ENCODE results near the gene LDHD. TPM values are rescaled to one million over a fixed set of nuclear protein-coding genes. Genes with fewer than 3 reads are reported as not detected.

The LDHD gene
- total and polyA plus RNA-seq, 2 experiments from 2014 or later: 12.7 to 21.9 TPM

DNA sequence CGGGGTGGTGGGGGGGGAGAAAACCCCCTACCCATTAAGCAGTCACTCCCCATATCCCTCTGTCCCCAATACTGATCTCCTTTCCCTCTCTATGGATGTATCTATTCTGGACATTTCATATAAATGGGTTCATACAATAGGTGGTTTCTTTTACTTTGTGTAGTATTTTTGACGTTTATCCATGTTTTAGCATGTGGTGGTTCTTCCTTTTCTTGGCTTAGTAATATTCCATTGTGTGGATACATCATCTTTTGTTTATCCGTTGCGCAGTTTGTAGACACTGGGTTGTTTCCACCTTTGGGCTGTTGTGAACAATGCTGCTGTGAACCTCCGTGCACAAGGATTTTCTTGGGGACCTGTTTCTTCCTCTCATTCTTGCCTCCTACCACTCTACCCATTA, 12.6 kb downstream of the LDHD start:
- Histone ChIP-seq H3K9me3 (ENCODE audit: low read depth) (no peaks in the 10 kb centered on the region), H3K4me1 (ENCODE audit: insufficient read depth) (peaks cover 25% of the 10 kb centered on the region), H3K4me2 (no peak overlapping the region), H2AFZ (no peak overlapping the region), H3K27ac (no peak overlapping the region), H3K27me3 (no peaks in the 10 kb centered on the region), H3K9me2 (replicated peaks; ENCODE audit: insufficient read depth) (no peaks in the 10 kb centered on the region), H4K20me1 (ENCODE audit: insufficient read depth, poor library complexity, severe bottlenecking) (peaks cover 6% of the 10 kb centered on the region), H3K79me2 (peaks cover 15% of the 10 kb centered on the region), H3K4me3 (no peak overlapping the region), H3K36me3 (replicated peaks; ENCODE audit: insufficient read depth, low read depth) (no peaks in the 10 kb centered on the region)
- TF ChIP-seq EZH2phosphoT487 (IDR thresholded peaks at IDR 0.05; ENCODE audit: low read depth, severe bottlenecking, unreplicated experiment) (no peak), EZH2 (IDR thresholded peaks at IDR 0.05; ENCODE audit: borderline replicate concordance) (no peak)
- TF ChIP-seq, protein P1, sequence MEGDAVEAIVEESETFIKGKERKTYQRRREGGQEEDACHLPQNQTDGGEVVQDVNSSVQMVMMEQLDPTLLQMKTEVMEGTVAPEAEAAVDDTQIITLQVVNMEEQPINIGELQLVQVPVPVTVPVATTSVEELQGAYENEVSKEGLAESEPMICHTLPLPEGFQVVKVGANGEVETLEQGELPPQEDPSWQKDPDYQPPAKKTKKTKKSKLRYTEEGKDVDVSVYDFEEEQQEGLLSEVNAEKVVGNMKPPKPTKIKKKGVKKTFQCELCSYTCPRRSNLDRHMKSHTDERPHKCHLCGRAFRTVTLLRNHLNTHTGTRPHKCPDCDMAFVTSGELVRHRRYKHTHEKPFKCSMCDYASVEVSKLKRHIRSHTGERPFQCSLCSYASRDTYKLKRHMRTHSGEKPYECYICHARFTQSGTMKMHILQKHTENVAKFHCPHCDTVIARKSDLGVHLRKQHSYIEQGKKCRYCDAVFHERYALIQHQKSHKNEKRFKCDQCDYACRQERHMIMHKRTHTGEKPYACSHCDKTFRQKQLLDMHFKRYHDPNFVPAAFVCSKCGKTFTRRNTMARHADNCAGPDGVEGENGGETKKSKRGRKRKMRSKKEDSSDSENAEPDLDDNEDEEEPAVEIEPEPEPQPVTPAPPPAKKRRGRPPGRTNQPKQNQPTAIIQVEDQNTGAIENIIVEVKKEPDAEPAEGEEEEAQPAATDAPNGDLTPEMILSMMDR (IDR thresholded peaks at IDR 0.05; ENCODE audit: poor library complexity): no peak
- DNase-seq (ENCODE audit: low spot score): no peak
- 100% methylated on average over 5 of the region's 5 CpGs for WGBS (ENCODE audit: low lambda C conversion rate, missing lambda C conversion rate)

DNA sequence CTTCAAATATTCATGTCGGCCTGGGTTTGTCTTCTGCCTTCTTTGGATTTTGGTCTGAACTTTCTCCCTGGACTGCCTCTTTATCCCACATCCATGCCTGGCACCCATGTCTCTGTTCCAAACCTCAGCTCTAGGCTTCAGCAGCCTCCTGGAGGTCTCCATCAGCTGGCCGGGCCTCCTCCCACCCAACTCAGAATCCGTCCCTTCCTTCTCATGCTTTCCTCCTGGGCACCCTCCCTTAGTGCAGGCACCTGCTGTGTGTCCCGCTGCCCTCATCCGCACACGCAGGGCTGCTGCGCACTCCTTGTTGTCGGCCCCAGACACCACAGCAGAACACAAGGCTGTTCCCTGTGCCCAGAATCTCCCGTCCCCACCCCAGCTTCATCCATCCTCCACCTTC, 14.0 kb downstream of the LDHD start:
- H3K27ac ChIP-seq: no peak overlapping the region
- peaks cover 24% of the 10 kb centered on the region for H3K79me2 ChIP-seq
- no peaks in the 10 kb centered on the region for H3K27me3 ChIP-seq
- H4K20me1 ChIP-seq (ENCODE audit: insufficient read depth, poor library complexity, severe bottlenecking): peaks cover 9% of the 10 kb centered on the region
- no peak for DNase-seq (ENCODE audit: low spot score)
- TF ChIP-seq EZH2 (IDR thresholded peaks at IDR 0.05; ENCODE audit: borderline replicate concordance) (no peak), EZH2phosphoT487 (IDR thresholded peaks at IDR 0.05; ENCODE audit: low read depth, severe bottlenecking, unreplicated experiment) (no peak)
- TF ChIP-seq, protein P1 (IDR thresholded peaks at IDR 0.05; ENCODE audit: poor library complexity): no peak
- H3K4me3 ChIP-seq: no peak overlapping the region
- no peaks in the 10 kb centered on the region for H3K9me2 ChIP-seq (replicated peaks; ENCODE audit: insufficient read depth)
- no peaks in the 10 kb centered on the region for H3K36me3 ChIP-seq (replicated peaks; ENCODE audit: insufficient read depth, low read depth)
- H3K4me1 ChIP-seq (ENCODE audit: insufficient read depth): peaks cover 16% of the 10 kb centered on the region
- H3K4me2 ChIP-seq: no peak overlapping the region
- H3K9me3 ChIP-seq (ENCODE audit: low read depth): no peaks in the 10 kb centered on the region
- WGBS (ENCODE audit: low lambda C conversion rate, missing lambda C conversion rate): 97% methylated on average over 9 of the region's 9 CpGs
- no peak overlapping the region for H2AFZ ChIP-seq

DNA sequence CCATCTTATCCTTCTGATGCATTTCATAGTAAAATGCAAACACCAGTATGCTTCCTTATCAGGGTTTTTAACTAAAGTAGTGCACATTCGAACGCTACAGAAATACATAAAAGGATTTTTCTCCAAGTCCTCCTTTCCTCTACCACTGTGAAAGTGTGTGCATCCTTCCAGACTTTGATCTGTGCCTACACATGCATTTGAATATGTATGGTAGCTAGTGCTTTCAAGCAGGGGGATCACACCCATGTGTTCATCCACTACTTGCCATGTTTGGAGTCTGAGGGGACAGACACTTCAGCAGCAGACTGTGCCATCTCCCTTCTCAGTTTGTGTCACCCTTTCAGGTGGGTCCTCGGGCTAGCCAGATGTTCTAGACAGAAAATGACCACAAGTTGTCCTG, 14.9 kb downstream of the LDHD start:
- Histone ChIP-seq H2AFZ (no peak overlapping the region), H3K4me1 (ENCODE audit: insufficient read depth) (peaks cover 13% of the 10 kb centered on the region), H3K4me3 (no peak overlapping the region), H3K27me3 (no peaks in the 10 kb centered on the region), H4K20me1 (ENCODE audit: insufficient read depth, poor library complexity, severe bottlenecking) (peaks cover 11% of the 10 kb centered on the region), H3K4me2 (no peak overlapping the region), H3K9me3 (ENCODE audit: low read depth) (no peaks in the 10 kb centered on the region), H3K79me2 (peaks cover 33% of the 10 kb centered on the region), H3K36me3 (replicated peaks; ENCODE audit: insufficient read depth, low read depth) (no peaks in the 10 kb centered on the region), H3K27ac (no peak overlapping the region), H3K9me2 (replicated peaks; ENCODE audit: insufficient read depth) (no peaks in the 10 kb centered on the region)
- DNase-seq (ENCODE audit: low spot score): no peak
- 88% methylated on average over 3 of the region's 3 CpGs for WGBS (ENCODE audit: low lambda C conversion rate, missing lambda C conversion rate)
- TF ChIP-seq, protein P1 (IDR thresholded peaks at IDR 0.05; ENCODE audit: poor library complexity): no peak
- TF ChIP-seq EZH2phosphoT487 (IDR thresholded peaks at IDR 0.05; ENCODE audit: low read depth, severe bottlenecking, unreplicated experiment) (no peak), EZH2 (IDR thresholded peaks at IDR 0.05; ENCODE audit: borderline replicate concordance) (no peak)

GRCh38 chr16:75100603-75100990, 16.0 kb downstream of the LDHD start:
- H3K4me1 ChIP-seq (ENCODE audit: insufficient read depth): peaks cover 10% of the 10 kb centered on the region
- H2AFZ ChIP-seq: no peak overlapping the region
- H3K36me3 ChIP-seq (replicated peaks; ENCODE audit: insufficient read depth, low read depth): no peaks in the 10 kb centered on the region
- H3K4me2 ChIP-seq: no peak overlapping the region
- 90% methylated on average over 3 of the region's 3 CpGs for WGBS (ENCODE audit: low lambda C conversion rate, missing lambda C conversion rate)
- H3K9me2 ChIP-seq (replicated peaks; ENCODE audit: insufficient read depth): no peaks in the 10 kb centered on the region
- H4K20me1 ChIP-seq (ENCODE audit: insufficient read depth, poor library complexity, severe bottlenecking): peaks cover 11% of the 10 kb centered on the region
- H3K27me3 ChIP-seq: no peaks in the 10 kb centered on the region
- DNase-seq (ENCODE audit: low spot score): no peak
- H3K79me2 ChIP-seq: peaks cover 39% of the 10 kb centered on the region
- H3K4me3 ChIP-seq: no peak overlapping the region
- TF ChIP-seq, protein P1 (IDR thresholded peaks at IDR 0.05; ENCODE audit: poor library complexity): no peak
- TF ChIP-seq EZH2 (IDR thresholded peaks at IDR 0.05; ENCODE audit: borderline replicate concordance) (no peak), EZH2phosphoT487 (IDR thresholded peaks at IDR 0.05; ENCODE audit: low read depth, severe bottlenecking, unreplicated experiment) (no peak)
- no peaks in the 10 kb centered on the region for H3K9me3 ChIP-seq (ENCODE audit: low read depth)
- H3K27ac ChIP-seq: no peak overlapping the region

Measured in hepatocyte (in vitro differentiated cells).